Measurements from ENCODE around the gene CFAP58. TPM values are rescaled to one million over a fixed set of nuclear protein-coding genes. Genes with fewer than 3 reads are reported as not detected.

Gene CFAP58
- total and polyA plus RNA-seq, 2 of the 13 experiments (the other 11 are each of a cell fraction or from before 2014, with no cell fraction given): 0.03 TPM; not detected in 1

DNA sequence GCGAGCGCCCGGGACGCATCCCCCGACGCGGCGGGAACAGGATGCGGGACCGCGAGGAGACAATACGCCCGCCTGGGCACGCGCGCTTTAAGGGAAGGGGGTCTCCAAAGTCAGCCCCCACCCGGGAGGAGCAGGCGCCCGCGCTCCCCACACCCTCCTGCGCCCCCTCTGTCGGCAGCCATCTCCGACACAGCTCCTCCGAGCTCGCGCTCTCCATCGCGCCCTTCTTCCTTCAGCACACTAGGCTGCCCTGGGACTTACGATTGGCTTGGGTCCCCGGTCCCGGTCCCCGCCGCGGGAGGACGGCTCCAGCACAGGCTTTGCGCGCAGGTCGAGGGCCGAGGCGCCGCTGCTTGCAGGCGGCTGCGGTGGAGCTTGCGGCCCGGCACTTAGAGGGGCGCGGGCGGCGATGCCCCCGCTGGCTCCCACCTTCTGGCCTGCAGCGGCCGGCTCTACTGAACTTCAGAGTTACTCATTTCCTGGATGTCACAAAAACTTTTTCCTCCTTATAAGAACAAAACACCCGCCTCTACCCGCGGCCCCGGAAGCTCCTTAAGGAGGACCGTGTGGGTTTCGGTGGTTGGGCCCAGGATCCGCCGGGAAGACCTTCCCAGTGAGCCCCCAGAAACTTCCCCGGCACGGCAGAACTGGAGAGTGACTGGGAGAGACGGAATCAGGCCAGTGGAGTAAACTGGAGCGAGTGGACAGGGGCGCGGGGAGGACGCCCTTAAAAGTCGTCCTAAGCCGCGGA, 15.5 kb upstream of the CFAP58 start, which contains the start of gene ITPRIP (continued):
- no peak for TF ChIP-seq ZNF557 (CRISPR knock-in tag; IDR thresholded peaks at IDR 0.05)
- TF ChIP-seq, protein P1, sequence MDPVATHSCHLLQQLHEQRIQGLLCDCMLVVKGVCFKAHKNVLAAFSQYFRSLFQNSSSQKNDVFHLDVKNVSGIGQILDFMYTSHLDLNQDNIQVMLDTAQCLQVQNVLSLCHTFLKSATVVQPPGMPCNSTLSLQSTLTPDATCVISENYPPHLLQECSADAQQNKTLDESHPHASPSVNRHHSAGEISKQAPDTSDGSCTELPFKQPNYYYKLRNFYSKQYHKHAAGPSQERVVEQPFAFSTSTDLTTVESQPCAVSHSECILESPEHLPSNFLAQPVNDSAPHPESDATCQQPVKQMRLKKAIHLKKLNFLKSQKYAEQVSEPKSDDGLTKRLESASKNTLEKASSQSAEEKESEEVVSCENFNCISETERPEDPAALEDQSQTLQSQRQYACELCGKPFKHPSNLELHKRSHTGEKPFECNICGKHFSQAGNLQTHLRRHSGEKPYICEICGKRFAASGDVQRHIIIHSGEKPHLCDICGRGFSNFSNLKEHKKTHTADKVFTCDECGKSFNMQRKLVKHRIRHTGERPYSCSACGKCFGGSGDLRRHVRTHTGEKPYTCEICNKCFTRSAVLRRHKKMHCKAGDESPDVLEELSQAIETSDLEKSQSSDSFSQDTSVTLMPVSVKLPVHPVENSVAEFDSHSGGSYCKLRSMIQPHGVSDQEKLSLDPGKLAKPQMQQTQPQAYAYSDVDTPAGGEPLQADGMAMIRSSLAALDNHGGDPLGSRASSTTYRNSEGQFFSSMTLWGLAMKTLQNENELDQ (CRISPR knock-in tag; IDR thresholded peaks at IDR 0.05; ENCODE audit: borderline replicate concordance): no peak
- TF ChIP-seq JUNB (CRISPR knock-in tag; IDR thresholded peaks at IDR 0.05; ENCODE audit: borderline replicate concordance): no peak
- TF ChIP-seq, protein P2, sequence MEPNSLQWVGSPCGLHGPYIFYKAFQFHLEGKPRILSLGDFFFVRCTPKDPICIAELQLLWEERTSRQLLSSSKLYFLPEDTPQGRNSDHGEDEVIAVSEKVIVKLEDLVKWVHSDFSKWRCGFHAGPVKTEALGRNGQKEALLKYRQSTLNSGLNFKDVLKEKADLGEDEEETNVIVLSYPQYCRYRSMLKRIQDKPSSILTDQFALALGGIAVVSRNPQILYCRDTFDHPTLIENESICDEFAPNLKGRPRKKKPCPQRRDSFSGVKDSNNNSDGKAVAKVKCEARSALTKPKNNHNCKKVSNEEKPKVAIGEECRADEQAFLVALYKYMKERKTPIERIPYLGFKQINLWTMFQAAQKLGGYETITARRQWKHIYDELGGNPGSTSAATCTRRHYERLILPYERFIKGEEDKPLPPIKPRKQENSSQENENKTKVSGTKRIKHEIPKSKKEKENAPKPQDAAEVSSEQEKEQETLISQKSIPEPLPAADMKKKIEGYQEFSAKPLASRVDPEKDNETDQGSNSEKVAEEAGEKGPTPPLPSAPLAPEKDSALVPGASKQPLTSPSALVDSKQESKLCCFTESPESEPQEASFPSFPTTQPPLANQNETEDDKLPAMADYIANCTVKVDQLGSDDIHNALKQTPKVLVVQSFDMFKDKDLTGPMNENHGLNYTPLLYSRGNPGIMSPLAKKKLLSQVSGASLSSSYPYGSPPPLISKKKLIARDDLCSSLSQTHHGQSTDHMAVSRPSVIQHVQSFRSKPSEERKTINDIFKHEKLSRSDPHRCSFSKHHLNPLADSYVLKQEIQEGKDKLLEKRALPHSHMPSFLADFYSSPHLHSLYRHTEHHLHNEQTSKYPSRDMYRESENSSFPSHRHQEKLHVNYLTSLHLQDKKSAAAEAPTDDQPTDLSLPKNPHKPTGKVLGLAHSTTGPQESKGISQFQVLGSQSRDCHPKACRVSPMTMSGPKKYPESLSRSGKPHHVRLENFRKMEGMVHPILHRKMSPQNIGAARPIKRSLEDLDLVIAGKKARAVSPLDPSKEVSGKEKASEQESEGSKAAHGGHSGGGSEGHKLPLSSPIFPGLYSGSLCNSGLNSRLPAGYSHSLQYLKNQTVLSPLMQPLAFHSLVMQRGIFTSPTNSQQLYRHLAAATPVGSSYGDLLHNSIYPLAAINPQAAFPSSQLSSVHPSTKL (CRISPR knock-in tag; IDR thresholded peaks at IDR 0.05): no peak
- TF ChIP-seq, protein P3, sequence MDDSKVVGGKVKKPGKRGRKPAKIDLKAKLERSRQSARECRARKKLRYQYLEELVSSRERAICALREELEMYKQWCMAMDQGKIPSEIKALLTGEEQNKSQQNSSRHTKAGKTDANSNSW (CRISPR knock-in tag; IDR thresholded peaks at IDR 0.05; ENCODE audit: borderline replicate concordance): no peak
- TF ChIP-seq ZFP90 (CRISPR knock-in tag; IDR thresholded peaks at IDR 0.05; ENCODE audit: borderline replicate concordance): no peak
- no peak for TF ChIP-seq RAD21 (CRISPR knock-in tag; IDR thresholded peaks at IDR 0.05)
- TF ChIP-seq ZBTB8A (CRISPR knock-in tag; IDR thresholded peaks at IDR 0.05; ENCODE audit: borderline replicate concordance, low read depth): no peak
- no peak for TF ChIP-seq MIER2 (CRISPR knock-in tag; IDR thresholded peaks at IDR 0.05)
- TF ChIP-seq, protein P4, sequence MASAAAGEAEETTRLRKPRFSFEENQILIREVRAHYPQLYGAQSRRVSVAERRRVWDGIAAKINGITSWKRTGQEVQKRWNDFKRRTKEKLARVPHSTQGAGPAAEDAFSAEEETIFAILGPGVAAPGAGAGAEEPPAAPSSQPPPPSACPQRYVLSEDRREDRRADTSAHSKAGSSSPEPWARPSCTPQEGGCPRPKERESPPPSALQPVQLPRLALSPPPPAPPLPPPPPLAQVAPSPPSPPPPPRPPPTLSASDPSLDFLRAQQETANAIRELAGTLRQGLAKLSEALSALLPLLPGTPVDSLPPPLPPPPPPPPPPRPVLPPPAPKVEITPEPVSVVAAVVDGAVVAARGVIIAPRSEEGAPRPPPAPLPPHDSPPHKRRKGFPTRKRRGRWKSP (CRISPR knock-in tag; IDR thresholded peaks at IDR 0.05): no peak; the same call in 1 of the 2 replicates
- TF ChIP-seq ELF3 (CRISPR knock-in tag; IDR thresholded peaks at IDR 0.05): no peak
- no peak for TF ChIP-seq ZSCAN20 (CRISPR knock-in tag; IDR thresholded peaks at IDR 0.05; ENCODE audit: borderline replicate concordance)
- TF ChIP-seq POLR2A (IDR thresholded peaks at IDR 0.05; ENCODE audit: insufficient read depth in 1 of 2, low read depth in 2 of 2, low read length in 2 of 2): no peak
- TF ChIP-seq, protein P5, sequence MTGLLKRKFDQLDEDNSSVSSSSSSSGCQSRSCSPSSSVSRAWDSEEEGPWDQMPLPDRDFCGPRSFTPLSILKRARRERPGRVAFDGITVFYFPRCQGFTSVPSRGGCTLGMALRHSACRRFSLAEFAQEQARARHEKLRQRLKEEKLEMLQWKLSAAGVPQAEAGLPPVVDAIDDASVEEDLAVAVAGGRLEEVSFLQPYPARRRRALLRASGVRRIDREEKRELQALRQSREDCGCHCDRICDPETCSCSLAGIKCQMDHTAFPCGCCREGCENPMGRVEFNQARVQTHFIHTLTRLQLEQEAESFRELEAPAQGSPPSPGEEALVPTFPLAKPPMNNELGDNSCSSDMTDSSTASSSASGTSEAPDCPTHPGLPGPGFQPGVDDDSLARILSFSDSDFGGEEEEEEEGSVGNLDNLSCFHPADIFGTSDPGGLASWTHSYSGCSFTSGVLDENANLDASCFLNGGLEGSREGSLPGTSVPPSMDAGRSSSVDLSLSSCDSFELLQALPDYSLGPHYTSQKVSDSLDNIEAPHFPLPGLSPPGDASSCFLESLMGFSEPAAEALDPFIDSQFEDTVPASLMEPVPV (CRISPR knock-in tag; IDR thresholded peaks at IDR 0.05): 0 out of 2 replicates have a peak, but pooled peaks have one; percentile 59
- TF ChIP-seq, protein P6, sequence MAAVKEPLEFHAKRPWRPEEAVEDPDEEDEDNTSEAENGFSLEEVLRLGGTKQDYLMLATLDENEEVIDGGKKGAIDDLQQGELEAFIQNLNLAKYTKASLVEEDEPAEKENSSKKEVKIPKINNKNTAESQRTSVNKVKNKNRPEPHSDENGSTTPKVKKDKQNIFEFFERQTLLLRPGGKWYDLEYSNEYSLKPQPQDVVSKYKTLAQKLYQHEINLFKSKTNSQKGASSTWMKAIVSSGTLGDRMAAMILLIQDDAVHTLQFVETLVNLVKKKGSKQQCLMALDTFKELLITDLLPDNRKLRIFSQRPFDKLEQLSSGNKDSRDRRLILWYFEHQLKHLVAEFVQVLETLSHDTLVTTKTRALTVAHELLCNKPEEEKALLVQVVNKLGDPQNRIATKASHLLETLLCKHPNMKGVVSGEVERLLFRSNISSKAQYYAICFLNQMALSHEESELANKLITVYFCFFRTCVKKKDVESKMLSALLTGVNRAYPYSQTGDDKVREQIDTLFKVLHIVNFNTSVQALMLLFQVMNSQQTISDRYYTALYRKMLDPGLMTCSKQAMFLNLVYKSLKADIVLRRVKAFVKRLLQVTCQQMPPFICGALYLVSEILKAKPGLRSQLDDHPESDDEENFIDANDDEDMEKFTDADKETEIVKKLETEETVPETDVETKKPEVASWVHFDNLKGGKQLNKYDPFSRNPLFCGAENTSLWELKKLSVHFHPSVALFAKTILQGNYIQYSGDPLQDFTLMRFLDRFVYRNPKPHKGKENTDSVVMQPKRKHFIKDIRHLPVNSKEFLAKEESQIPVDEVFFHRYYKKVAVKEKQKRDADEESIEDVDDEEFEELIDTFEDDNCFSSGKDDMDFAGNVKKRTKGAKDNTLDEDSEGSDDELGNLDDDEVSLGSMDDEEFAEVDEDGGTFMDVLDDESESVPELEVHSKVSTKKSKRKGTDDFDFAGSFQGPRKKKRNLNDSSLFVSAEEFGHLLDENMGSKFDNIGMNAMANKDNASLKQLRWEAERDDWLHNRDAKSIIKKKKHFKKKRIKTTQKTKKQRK (IDR thresholded peaks at IDR 0.05; ENCODE audit: low read length): no peak
- no peak for TF ChIP-seq ZNF17 (CRISPR knock-in tag; IDR thresholded peaks at IDR 0.05)
